ENCODE results near the gene MEIOC. TPM values are rescaled to one million over a fixed set of nuclear protein-coding genes. Genes with fewer than 3 reads are reported as not detected.

MEIOC gene
- total and polyA plus RNA-seq, 8 donors: 0.91 to 1.6 (median 1.2) TPM; not detected in 2

- H3K36me3 ChIP-seq: no peaks in the 10 kb centered on the region
- TF ChIP-seq, protein P1, sequence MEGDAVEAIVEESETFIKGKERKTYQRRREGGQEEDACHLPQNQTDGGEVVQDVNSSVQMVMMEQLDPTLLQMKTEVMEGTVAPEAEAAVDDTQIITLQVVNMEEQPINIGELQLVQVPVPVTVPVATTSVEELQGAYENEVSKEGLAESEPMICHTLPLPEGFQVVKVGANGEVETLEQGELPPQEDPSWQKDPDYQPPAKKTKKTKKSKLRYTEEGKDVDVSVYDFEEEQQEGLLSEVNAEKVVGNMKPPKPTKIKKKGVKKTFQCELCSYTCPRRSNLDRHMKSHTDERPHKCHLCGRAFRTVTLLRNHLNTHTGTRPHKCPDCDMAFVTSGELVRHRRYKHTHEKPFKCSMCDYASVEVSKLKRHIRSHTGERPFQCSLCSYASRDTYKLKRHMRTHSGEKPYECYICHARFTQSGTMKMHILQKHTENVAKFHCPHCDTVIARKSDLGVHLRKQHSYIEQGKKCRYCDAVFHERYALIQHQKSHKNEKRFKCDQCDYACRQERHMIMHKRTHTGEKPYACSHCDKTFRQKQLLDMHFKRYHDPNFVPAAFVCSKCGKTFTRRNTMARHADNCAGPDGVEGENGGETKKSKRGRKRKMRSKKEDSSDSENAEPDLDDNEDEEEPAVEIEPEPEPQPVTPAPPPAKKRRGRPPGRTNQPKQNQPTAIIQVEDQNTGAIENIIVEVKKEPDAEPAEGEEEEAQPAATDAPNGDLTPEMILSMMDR (IDR thresholded peaks at IDR 0.05): no peak
- peaks cover 0 to 7% of the 10 kb centered on the region in 2 donors for H3K27me3 ChIP-seq
- intact Hi-C loops (cut with DNase I): no loop called here
- ATAC-seq: no peak
- H3K9me3 ChIP-seq: no peaks in the 10 kb centered on the region
- peak overlapping the region; percentile 82 for H3K4me3 ChIP-seq
- H3K4me1 ChIP-seq: peaks cover 4 to 17% of the 10 kb centered on the region in 2 donors
- no peak for DNase-seq
- peak overlapping the region; percentile 69 to 74 for H3K27ac ChIP-seq
Measured at GRCh38 chr17:44707755-44708400, 51.6 kb downstream of the MEIOC start.

DNA sequence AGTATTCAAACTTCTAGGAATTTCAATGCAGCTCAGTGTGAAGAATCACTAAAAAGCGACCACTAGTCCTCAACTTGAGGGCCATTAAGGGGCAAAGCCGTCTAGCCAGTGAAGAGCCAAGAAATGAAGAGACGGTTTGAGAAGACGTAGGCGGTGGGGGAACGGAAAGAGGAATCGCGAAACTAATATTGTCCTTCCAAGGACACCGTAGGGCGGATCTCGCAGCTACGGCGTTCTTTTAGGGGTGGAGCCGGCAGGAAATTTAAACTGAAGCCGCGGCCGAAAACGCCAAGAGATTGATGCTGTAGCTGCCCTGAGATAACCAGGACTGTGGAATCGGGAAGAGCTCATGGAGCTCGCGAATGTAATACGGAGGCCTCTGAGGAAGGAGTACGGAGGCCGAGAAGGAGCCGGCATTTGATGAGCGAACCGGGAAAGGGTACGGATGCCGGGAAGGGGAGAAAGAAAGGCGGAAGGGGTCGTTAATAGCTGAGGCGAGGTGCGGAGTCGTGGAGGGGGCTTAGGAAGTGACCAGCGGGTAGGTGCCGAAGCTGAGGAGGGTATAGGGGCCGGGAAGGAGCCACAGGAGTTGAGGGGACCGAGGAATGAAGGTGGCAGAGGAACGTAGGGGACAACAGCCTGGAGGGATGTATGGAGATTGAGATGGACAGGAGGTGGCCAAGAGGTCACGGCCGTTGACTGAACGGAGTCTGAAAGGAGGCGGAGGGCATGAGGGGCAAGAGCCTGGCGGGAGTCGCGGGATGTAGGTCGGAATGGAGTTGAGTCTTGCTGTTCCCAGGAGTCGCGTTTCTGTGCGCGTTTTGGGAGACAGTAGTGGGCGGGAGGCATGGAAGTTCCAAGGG is 52.4 kb downstream of the MEIOC start, which contains the start of gene DBF4B:
Gene DBF4B (plus strand): TSS at position 265 of the 863 bp plus-strand sequence. CDS start 156 bp downstream, at position 421.
- H3K4me1 ChIP-seq: peaks cover 4 to 17% of the 10 kb centered on the region in 2 donors
- intact Hi-C loops (cut with DNase I): no loop called here
- peaks cover 0 to 4% of the 10 kb centered on the region in 2 donors for H3K36me3 ChIP-seq
- TF ChIP-seq, protein P1 (IDR thresholded peaks at IDR 0.05): no peak
- peak within 1 kb of the TSS; percentile 69 to 74 for H3K27ac ChIP-seq
- DNase-seq: peak; percentile 81 to 94 (median 88)
- peak within 1 kb of the TSS; percentile 82 for H3K4me3 ChIP-seq
- peaks cover 0 to 7% of the 10 kb centered on the region in 2 donors for H3K27me3 ChIP-seq
- H3K9me3 ChIP-seq: no peaks in the 10 kb centered on the region
- peak; percentile 97 for ATAC-seq

DNA sequence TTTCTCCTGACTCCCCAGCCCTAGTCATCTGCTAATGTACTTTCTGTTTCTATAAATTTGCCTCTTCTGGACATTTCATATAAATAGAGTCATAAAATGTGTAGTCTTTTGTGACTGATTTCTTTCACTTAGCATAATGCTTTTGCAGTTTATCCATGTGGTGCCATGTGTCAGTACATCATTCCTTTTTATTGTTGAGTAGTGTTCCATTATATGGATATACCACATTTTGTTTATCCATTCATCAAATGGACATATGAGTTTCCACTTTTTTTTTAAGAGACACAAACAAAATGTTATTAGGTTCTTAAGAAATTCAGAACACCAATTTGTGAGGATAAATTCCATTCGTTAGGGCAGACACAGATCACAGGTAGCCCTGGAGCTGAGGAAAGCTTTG is 63.2 kb downstream of the MEIOC start:
- H3K36me3 ChIP-seq: peaks cover 0 to 28% of the 10 kb centered on the region in 2 donors

GRCh38 chr17:44722254-44722653 is 66.0 kb downstream of the MEIOC start:
- Histone ChIP-seq H3K4me1 (no peaks in the 10 kb centered on the region), H3K9me3 (no peaks in the 10 kb centered on the region), H3K36me3 (peaks cover 0 to 33% of the 10 kb centered on the region in 2 donors), H3K27ac (no peak overlapping the region), H3K27me3 (no peaks in the 10 kb centered on the region), H3K4me3 (no peak overlapping the region)
- no peak for DNase-seq
- intact Hi-C loops (cut with DNase I): no loop called here
- no peak for ATAC-seq
- TF ChIP-seq, protein P1 (IDR thresholded peaks at IDR 0.05): no peak

More for the DNA sequence above, 63.2 kb downstream of the MEIOC start:
- ATAC-seq (no peak), DNase-seq (no peak)
- H3K27me3 ChIP-seq: no peaks in the 10 kb centered on the region
- TF ChIP-seq, protein P1 (IDR thresholded peaks at IDR 0.05): no peak
- no peak overlapping the region for H3K27ac ChIP-seq
- H3K4me1 ChIP-seq: no peaks in the 10 kb centered on the region
- intact Hi-C loops (cut with DNase I): no loop called here
- no peaks in the 10 kb centered on the region for H3K9me3 ChIP-seq
- H3K4me3 ChIP-seq: no peak overlapping the region

Other genes starting within 250 kb of the MEIOC start
- gene GPATCH8, start 153.1 kb upstream of the MEIOC start, total RNA-seq: 10 to 100 TPM; 29.8 to 34.0 TPM
- 10 to 100 TPM; 51.8 to 57.5 (median 54.5) TPM for gene GPATCH8, start 153.1 kb upstream of the MEIOC start, polyA plus RNA-seq (ENCODE audit: insufficient read length in 6 of 6)
- 10 to 100 TPM in 1 of 2 donors, 1 to 10 TPM in 1; 9.8 to 12.1 TPM for gene FZD2, start 99.0 kb upstream of the MEIOC start, total RNA-seq
- gene FZD2, start 99.0 kb upstream of the MEIOC start, polyA plus RNA-seq (ENCODE audit: insufficient read length in 6 of 6): 10 to 100 TPM; 22.5 to 36.7 (median 29.0) TPM
- 10 to 100 TPM; 20.3 to 22.0 TPM for gene CCDC43, start 33.3 kb downstream of the MEIOC start, total RNA-seq
- gene CCDC43, start 33.3 kb downstream of the MEIOC start, polyA plus RNA-seq (ENCODE audit: insufficient read length in 6 of 6): 10 to 100 TPM; 26.7 to 33.2 (median 32.0) TPM
- gene DBF4B, start 52.2 kb downstream of the MEIOC start, total RNA-seq: 1 to 10 TPM; 5.6 to 5.7 TPM
- 10 to 100 TPM; 13.9 to 18.8 (median 17.5) TPM for gene DBF4B, start 52.2 kb downstream of the MEIOC start, polyA plus RNA-seq (ENCODE audit: insufficient read length in 6 of 6)
- under 1 TPM; 0.13 to 0.64 TPM for gene ADAM11, start 102.5 kb downstream of the MEIOC start, total RNA-seq
- 1 to 10 TPM; 1.1 to 4.2 (median 3.0) TPM for gene ADAM11, start 102.5 kb downstream of the MEIOC start, polyA plus RNA-seq (ENCODE audit: insufficient read length in 6 of 6)
- gene GJC1, start 173.8 kb downstream of the MEIOC start, total RNA-seq: 10 to 100 TPM; 17.3 to 18.8 TPM
- gene GJC1, start 173.8 kb downstream of the MEIOC start, polyA plus RNA-seq (ENCODE audit: insufficient read length in 6 of 6): 10 to 100 TPM; 43.3 to 52.9 (median 46.4) TPM
- 10 to 100 TPM; 17.1 to 19.5 TPM for gene HIGD1B, start 191.4 kb downstream of the MEIOC start, total RNA-seq
- 10 to 100 TPM; 11.0 to 21.7 (median 17.0) TPM for gene HIGD1B, start 191.4 kb downstream of the MEIOC start, polyA plus RNA-seq (ENCODE audit: insufficient read length in 6 of 6)
- gene EFTUD2, start 243.0 kb downstream of the MEIOC start, total RNA-seq: 100 to 1,000 TPM in 1 of 2 donors, 10 to 100 TPM in 1; 83.4 to 112 TPM
- 100 to 1,000 TPM in 1 of 6 donors, 10 to 100 TPM in 5; 85.3 to 103 (median 95.1) TPM for gene EFTUD2, start 243.0 kb downstream of the MEIOC start, polyA plus RNA-seq (ENCODE audit: insufficient read length in 6 of 6)

Measured in left lung (tissue), 10 donors.